Esophagus muscularis mucosa (tissue), 4 donors: ENCODE measurements around the gene NRXN3. TPM values are rescaled to one million over a fixed set of nuclear protein-coding genes. Genes with fewer than 3 reads are reported as not detected.

Source experiments
- DNase-seq: peaks from one replicate; pipeline ENCODE4 v3.0.0-alpha.2; 2017; ENCODE audit errors: extremely low spot score
- H3K27ac ChIP-seq, 4 donors: fragments of 200-600 bp; sonication (generic); replicated peaks in 1 of 4; 1 replicate in 3 of 4; 2 replicates in 1 of 4; pipeline ENCODE4 v1.5.1; 2016 to 2019; ENCODE audit warnings: mild to moderate bottlenecking in 1 of 4
- H3K27me3 ChIP-seq, 4 donors: fragments of 200-600 bp; sonication (generic); one replicate each; pipeline versions ENCODE4 v1.5.1 to v1.6.0; 2016 to 2019
- H3K36me3 ChIP-seq, 4 donors: fragments of 200-600 bp; sonication (generic); one replicate each; pipeline ENCODE4 v1.5.1; 2016 to 2019
- H3K4me1 ChIP-seq, 4 donors: fragments of 200-600 bp; sonication (generic); one replicate each; pipeline ENCODE4 v1.5.1; 2016 to 2019
- H3K4me3 ChIP-seq, 4 donors: fragments of 200-600 bp; sonication (generic); 1 replicate in 2 of 4; 2 replicates in 2 of 4; pipeline ENCODE4 v1.5.1; 2016 to 2019; ENCODE audit warnings: mild to moderate bottlenecking in 4 of 4, moderate library complexity in 1 of 4
- H3K9me3 ChIP-seq, 4 donors: fragments of 200-600 bp; sonication (generic); 1 replicate in 3 of 4; 2 replicates in 1 of 4; pipeline ENCODE4 v1.5.1; 2016 to 2019
- CTCF ChIP-seq, 3 experiments: fragments of 200-600 bp in 2 of 3; fragments of 450-650 bp in 1 of 3; sonication (generic) in 2 of 3; IDR thresholded peaks; one replicate each; pipeline ENCODE4 v1.5.1; 2017 to 2019; ENCODE audit warnings: antibody characterized with exemption in 3 of 3, mild to moderate bottlenecking in 2 of 3, moderate library complexity in 1 of 3
- EP300 ChIP-seq: sonication (generic); formaldehyde crosslinking; IDR thresholded peaks from one replicate; pipeline ENCODE4 v1.6.1; 2017; ENCODE audit warnings: antibody characterized with exemption
- POLR2A ChIP-seq: fragments of 450-650 bp; IDR thresholded peaks from one replicate; pipeline ENCODE4 v1.6.1; 2017; ENCODE audit warnings: antibody characterized with exemption, moderate library complexity, mild to moderate bottlenecking, low read depth
- POLR2AphosphoS5 ChIP-seq, 2 donors: sonication (generic); formaldehyde crosslinking; IDR thresholded peaks; one replicate each; pipeline ENCODE4 v1.6.1; 2017; ENCODE audit warnings: antibody characterized with exemption in 2 of 2
- WGBS: methylation state at CpG from one replicate; pipeline ENCODE4 v1.1.5; 2018; 5-methylcytosine and 5-hydroxymethylcytosine counted together
- intact Hi-C: fragments of 100-400 bp; cut with DNase I; formaldehyde crosslinking; loops from one replicate; pipeline ENCODE4 v1.15.1; 2023
- total RNA-seq, 4 donors: library from RNA; depleted of rRNA; stranded (reverse); fragments of >200 nt; gene quantifications; one replicate each; pipeline versions ENCODE4 v1.1.0 to v1.2.1, GENCODE V29; 2016

NRXN3 gene
- total RNA-seq, 4 donors from 2014 or later: 71.1 to 159 (median 122) TPM

GRCh38 chr14:79287976-79288375 is 1117.8 kb downstream of the NRXN3 start:
- Histone ChIP-seq H3K36me3 (no peaks in the 10 kb centered on the region), H3K9me3 (no peaks in the 10 kb centered on the region), H3K4me3 (peak overlapping the region in 2 of 4 donors; percentile 15 to 28), H3K27me3 (no peaks in the 10 kb centered on the region), H3K27ac (peak overlapping the region in 1 of 4 donors; percentile 15), H3K4me1 (peaks cover 0 to 67% (median 55%) of the 10 kb centered on the region in 4 donors)
- no peak for TF ChIP-seq CTCF (IDR thresholded peaks at IDR 0.05)
- no peak for TF ChIP-seq EP300
- TF ChIP-seq POLR2AphosphoS5 (IDR thresholded peaks at IDR 0.05): no peak
- TF ChIP-seq POLR2A: no peak
- no peak for DNase-seq
- intact Hi-C loops: loop anchor here (10.0 kb wide), 2 partner anchors 77 to 157 kb away; no protein-coding TSS in a partner anchor
- 36% methylated on average over 1 of the region's 1 CpG for WGBS

- no peaks in the 10 kb centered on the region for H3K27me3 ChIP-seq
- TF ChIP-seq EP300 (no peak), CTCF (IDR thresholded peaks at IDR 0.05) (no peak), POLR2AphosphoS5 (IDR thresholded peaks at IDR 0.05) (no peak), POLR2A (no peak)
- no peaks in the 10 kb centered on the region for H3K9me3 ChIP-seq
- DNase-seq: no peak
- H3K4me1 ChIP-seq: peaks cover 0 to 82% (median 66%) of the 10 kb centered on the region in 4 donors
- 39% methylated on average over 11 of the region's 11 CpGs for WGBS
- no peaks in the 10 kb centered on the region for H3K36me3 ChIP-seq
- peak overlapping the region in 3 of 4 donors; percentile 23 to 34 (median 30) for H3K4me3 ChIP-seq
- peak overlapping the region; percentile 25 to 64 (median 50) for H3K27ac ChIP-seq
- intact Hi-C loops: no loop called here
Observed at GRCh38 chr14:79293482-79294177, 1123.5 kb downstream of the NRXN3 start.

GRCh38 chr14:79294499-79294898 is 1124.3 kb downstream of the NRXN3 start:
- intact Hi-C loops: no loop called here
- no peaks in the 10 kb centered on the region for H3K9me3 ChIP-seq
- TF ChIP-seq POLR2AphosphoS5 (IDR thresholded peaks at IDR 0.05): no peak
- TF ChIP-seq CTCF (IDR thresholded peaks at IDR 0.05): no peak
- no peak for TF ChIP-seq POLR2A
- TF ChIP-seq EP300: no peak
- H3K27me3 ChIP-seq: no peaks in the 10 kb centered on the region
- peaks cover 0 to 82% (median 66%) of the 10 kb centered on the region in 4 donors for H3K4me1 ChIP-seq
- H3K27ac ChIP-seq: peak overlapping the region in 3 of 4 donors; percentile 12 to 40 (median 26)
- no peak for DNase-seq
- no peak overlapping the region for H3K4me3 ChIP-seq
- H3K36me3 ChIP-seq: no peaks in the 10 kb centered on the region

- TF ChIP-seq CTCF (IDR thresholded peaks at IDR 0.05): no peak
- no peak for TF ChIP-seq POLR2AphosphoS5 (IDR thresholded peaks at IDR 0.05)
- TF ChIP-seq POLR2A: no peak
- no peak for TF ChIP-seq EP300
- Histone ChIP-seq H3K27me3 (no peaks in the 10 kb centered on the region), H3K36me3 (no peaks in the 10 kb centered on the region), H3K4me1 (peaks cover 0 to 78% (median 63%) of the 10 kb centered on the region in 4 donors), H3K27ac (peak overlapping the region in 2 of 4 donors; percentile 12 to 26), H3K4me3 (no peak overlapping the region), H3K9me3 (no peaks in the 10 kb centered on the region)
- DNase-seq: no peak
- intact Hi-C loops: no loop called here
Observed at GRCh38 chr14:79295385-79295784, 1125.2 kb downstream of the NRXN3 start.
